HG02798 (cell line): ENCODE data around the gene MN1.

Experiments
- ATAC-seq: cut with Tn5 transposase; IDR thresholded peaks from one replicate; pipeline ENCODE4 v1.9.1; 2021; ENCODE audit warnings: mild to moderate bottlenecking; ENCODE audit not compliant: unreplicated experiment, poor library complexity

MN1 gene

GRCh38 chr22:27801616-27802345 lies at the start of gene MN1:
TSS of gene MN1 (minus strand) at chr22:27801756. CDS start at chr22:27800543, 1,213 bp downstream.
- ATAC-seq, result no peak

DNA sequence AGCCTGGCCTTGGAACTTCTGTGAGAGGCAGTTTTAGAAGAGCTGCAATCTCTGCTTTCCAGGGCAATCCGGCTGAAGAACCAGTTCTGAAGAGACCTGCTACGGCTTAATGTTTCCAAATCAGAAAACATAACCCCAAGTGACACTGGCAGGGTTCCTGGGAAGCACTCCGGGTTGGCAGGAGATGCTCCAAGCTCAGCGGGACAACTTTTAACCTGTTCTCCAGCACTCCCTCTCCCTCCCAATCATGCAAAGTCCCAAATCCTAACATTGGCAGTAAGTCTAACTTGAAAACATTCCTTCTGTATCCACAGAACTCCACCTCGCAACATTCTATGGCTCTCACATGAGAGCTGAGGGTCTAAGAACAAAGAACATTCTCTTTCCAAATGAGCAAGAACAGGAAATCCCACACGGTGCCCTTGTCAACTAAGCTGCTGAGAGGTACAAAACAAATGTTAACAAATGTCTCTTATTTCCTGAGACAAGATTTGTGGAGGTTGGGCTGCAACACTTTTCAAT lies 48.5 kb upstream of the MN1 start:
- ATAC-seq, result no peak

GRCh38 chr22:27848005-27848404 lies 46.4 kb upstream of the MN1 start:
- ATAC-seq, result no peak

GRCh38 chr22:27846910-27847309 lies 45.4 kb upstream of the MN1 start:
- ATAC-seq, result no peak

GRCh38 chr22:27846248-27846757 lies 44.7 kb upstream of the MN1 start:
- ATAC-seq, result no peak

- ATAC-seq, result no peak
Measured at GRCh38 chr22:27845644-27846043, 44.1 kb upstream of the MN1 start.

DNA sequence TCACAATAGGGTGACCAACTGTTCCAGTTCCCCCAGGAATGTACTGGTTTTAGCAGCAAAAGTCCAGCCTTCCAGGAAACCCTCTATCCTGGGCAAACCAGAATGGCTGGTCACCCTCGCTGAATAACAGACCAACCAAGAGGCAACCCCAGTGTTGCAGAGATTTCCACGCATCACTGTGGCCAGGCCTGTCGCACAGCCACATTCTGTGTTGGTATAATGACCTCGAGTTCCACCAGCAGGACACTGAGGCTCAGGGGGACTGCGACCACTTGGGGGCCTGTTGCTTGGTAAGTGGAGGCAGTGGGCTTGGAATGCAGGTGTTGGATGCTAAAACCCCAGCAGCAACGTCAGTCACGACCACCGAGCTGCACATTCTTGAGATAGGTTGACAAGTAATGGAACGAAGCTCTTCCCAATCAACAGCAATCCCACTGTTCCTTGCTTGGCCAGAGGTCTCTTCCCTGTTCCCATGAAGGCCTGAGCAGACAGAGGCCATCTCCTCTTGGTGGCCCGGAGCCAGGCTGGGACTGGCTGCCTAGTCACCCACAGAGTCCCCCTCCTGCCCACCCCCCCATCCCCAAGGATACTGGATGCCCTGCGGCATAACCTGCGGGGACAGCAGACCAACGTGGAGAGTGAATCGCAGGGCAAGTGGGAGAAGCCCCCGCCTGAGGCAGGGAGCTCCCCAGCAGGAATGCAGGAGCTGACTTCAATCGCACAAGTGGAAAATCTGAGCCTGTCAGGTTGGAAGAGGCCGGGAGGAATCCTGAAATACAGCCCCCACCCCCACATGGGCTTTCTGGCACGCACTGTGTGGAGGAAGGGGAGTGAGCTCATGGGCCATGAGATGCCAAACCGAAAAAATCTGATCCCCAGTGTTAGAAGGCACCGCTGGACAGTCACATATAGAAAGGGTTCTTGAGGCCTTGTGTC lies 43.4 kb upstream of the MN1 start:
- ATAC-seq, result no peak

DNA sequence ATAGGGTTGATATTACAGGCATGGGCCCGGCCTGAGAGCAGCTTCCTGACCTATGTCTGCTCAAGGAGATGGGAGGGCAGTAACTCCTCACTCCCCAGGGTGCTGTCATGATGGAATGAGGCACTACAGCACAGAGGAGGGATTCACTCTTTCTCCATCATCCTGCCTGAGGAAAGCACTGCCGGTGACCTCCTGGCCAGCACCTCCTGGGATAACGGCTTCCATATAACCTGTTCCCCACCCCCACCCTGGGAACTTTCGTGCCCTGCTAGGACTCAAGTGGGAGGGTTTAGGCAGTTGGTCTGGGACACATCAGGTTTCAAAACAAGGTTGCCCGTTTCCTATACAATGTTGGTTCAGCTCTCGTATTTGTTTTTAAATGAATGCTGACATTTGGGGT lies 42.7 kb upstream of the MN1 start:
- ATAC-seq, result no peak

DNA sequence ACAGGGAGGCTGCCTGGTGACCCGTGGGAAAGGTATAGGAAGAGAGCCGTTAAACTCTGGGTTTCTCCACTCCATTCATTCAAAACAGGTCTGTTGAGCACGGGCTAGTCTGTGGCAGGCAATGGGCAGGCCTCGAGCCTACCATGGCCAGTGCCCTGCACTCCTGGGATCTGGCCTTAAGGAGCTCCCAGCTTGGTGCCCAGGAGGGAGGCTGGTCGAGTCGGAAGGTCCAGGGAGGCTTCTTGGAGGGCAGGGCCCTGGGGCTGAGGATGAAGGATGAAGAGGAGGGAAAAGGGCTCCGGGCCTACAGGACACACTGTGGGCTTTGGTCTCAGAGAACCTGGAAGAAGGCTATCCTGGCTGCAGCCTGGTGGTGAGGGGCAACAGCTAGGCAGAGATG lies 41.9 kb upstream of the MN1 start:
- ATAC-seq, result no peak

- ATAC-seq, result no peak
Measured at GRCh38 chr22:27842669-27843431, 41.3 kb upstream of the MN1 start.

GRCh38 chr22:27842201-27842600 lies 40.6 kb upstream of the MN1 start:
- no peak for ATAC-seq

- ATAC-seq, result no peak
Measured at GRCh38 chr22:27840436-27840835, 38.9 kb upstream of the MN1 start.

GRCh38 chr22:27839057-27839660 lies 37.6 kb upstream of the MN1 start:
- ATAC-seq, result no peak

DNA sequence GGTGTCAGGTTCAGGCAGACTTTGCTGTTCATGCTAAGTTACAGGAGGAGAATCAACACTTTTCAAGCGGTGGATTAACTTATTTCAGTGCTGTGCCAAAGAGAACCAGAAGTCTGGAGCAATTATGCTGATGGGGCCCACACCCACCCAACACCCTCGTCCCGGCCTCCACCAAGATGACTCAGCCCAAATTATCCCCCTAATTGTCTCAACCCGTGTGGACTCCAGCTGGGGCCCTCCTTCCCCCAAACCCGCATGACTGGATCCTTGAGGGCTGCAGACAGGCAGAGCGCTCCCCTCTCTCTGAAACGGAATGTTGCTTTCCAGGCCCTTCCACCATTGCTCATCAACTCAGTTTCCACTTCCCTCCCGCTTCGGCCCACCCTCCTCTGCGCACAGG lies 34.6 kb upstream of the MN1 start:
- ATAC-seq, result no peak

DNA sequence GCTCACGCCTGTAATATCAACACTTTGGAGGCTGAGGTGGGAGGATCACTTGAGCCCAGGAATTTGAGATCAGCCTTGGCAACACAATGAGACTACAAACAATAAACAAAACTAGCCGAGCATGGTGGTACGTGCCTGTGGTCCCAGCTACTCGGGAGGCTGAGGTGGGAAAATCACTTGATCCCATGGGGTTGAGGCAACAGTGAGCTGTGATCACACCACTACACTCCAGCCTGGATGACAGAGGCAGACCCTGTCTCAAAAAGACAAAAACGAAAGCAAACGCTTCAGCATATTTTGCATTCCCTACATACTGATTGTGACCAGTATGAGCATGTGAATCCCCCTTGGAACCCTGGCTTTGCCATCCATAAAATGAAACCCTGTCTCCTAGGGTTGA lies 33.9 kb upstream of the MN1 start:
- no peak for ATAC-seq

DNA sequence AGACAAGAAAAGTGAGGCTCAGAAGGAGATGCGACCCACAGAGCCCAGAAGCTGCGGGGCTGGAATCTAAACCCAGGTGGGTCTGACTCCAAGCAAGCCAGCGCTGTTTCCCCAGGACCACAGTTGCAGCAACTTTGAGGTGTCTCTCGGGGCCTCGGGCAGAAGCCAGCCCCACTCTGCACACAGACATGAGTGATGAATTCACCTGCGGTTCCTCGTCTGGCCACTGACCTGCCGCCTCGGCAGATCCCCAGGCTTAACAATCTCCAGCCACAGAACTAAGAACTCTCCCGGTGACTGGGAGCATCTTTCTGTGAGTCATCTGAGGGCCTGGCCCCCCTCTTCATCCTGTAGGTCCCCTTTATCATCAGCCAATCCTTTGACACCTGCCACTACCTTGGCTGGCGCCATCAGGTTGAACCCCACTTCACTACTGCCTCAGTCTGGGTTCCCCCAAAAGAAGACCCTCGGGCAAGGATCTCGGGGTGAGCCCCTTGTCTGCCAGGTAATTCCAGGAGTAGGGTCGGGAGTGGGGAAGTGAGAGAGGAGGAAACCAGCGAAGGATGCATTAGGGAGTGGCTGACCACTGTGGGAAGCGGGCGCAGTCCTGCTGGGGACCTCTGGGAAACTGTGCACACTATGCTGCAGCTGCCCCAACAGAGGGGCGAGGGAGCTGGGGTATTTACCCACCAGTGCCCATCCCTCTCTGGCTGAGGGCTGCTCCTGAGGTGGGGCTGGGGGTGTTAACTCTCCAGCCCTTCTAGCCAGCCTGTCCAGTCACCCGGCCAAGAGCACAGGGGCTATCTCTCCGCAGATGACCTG lies 33.0 kb upstream of the MN1 start:
- ATAC-seq, result no peak

- ATAC-seq, result no peak
Measured at GRCh38 chr22:27833803-27834202, 32.2 kb upstream of the MN1 start.

- no peak for ATAC-seq
Measured at GRCh38 chr22:27832606-27833005, 31.1 kb upstream of the MN1 start.

DNA sequence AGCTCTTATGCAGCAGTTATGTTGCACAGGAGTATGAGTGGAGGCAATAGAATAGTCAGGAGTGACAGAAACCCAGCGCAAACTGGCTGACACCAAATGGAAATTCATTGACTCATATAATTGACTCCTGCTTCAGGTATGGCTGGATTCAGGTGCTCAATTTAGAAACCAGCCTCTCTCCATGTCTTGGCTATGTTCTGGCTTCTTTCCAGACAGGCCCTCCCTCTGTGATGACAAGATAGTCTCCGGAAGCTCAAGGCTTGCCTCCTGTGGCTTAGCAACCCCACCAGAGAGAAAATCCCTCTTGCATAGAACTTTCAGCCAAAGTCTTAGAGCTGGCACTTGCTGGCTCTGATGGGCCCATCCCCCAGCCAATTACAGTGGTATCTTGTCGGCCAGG lies 28.1 kb upstream of the MN1 start:
- ATAC-seq, result no peak
